Hepatocyte (in vitro differentiated cells): ENCODE measurements around the gene GALNTL6.

Experiments
- CTCF ChIP-seq: fragments of 200-600 bp; sonication (generic); IDR thresholded peaks from 2 replicates; pipeline ENCODE4 v1.5.1; 2016; ENCODE audit warnings: antibody characterized with exemption, mild to moderate bottlenecking; ENCODE audit not compliant: poor library complexity
- EZH2 ChIP-seq: fragments of 200-600 bp; sonication (generic); IDR thresholded peaks from 2 replicates; pipeline ENCODE4 v1.6.1; 2016; ENCODE audit warnings: antibody characterized with exemption, mild to moderate bottlenecking, borderline replicate concordance

DNA sequence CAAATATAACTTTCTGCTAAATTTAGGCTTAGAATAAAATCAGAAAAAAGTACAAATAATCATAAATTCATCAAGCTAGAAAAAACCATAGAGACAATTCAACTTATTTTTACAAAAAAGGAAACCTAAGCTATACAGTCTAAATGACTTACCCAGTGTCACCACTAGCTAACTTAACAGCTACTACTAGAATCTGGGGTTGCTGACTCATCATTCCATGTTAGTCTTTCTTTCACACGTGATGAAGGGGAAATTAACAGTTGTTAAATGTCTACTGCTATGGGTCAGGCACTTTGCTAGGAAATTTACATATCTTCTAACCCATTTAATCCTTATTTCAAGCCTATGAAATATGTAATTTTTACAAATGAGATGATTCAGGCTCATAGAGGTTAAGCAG, 1006.1 kb downstream of the GALNTL6 start:
- TF ChIP-seq CTCF (no peak), EZH2 (no peak)
